Right lobe of liver (tissue), 6 donors: ENCODE results near the gene SURF4. TPM values are rescaled to one million over a fixed set of nuclear protein-coding genes. Genes with fewer than 3 reads are reported as not detected.

Source experiments
- ATAC-seq, 4 donors: fragments of 200-7000 bp; cut with Tn5 transposase; one replicate each; pipeline ENCODE4 v1.9.1; 2020; ENCODE audit warnings: mild to moderate bottlenecking in 4 of 4, moderate library complexity in 4 of 4
- DNase-seq, 3 donors: peaks; one replicate each; pipeline ENCODE4 v3.0.0-alpha.2; 2020
- H3K27ac ChIP-seq, 3 donors: fragments of 200-600 bp; one replicate each; pipeline ENCODE4 v1.8.0; 2022
- H3K27me3 ChIP-seq, 2 donors: fragments of 200-600 bp; one replicate each; pipeline ENCODE4 v1.8.0; 2022
- H3K36me3 ChIP-seq, 4 donors: fragments of 200-600 bp; sonication (generic) in 1 of 4; one replicate each; pipeline versions ENCODE4 v1.5.1 to v1.8.0; 2017 to 2022; ENCODE audit warnings: control low read depth in 1 of 4
- H3K4me1 ChIP-seq, 4 donors: fragments of 200-600 bp; sonication (generic) in 1 of 4; one replicate each; pipeline versions ENCODE4 v1.5.1 to v1.8.0; 2017 to 2022; ENCODE audit warnings: control low read depth in 1 of 4
- H3K4me3 ChIP-seq, 3 donors: fragments of 200-600 bp; one replicate each; pipeline ENCODE4 v1.8.0; 2022
- H3K9me3 ChIP-seq, 4 donors: fragments of 200-600 bp; sonication (generic) in 1 of 4; one replicate each; pipeline versions ENCODE4 v1.5.1 to v1.8.0; 2017 to 2022; ENCODE audit warnings: control low read depth in 1 of 4
- CTCF ChIP-seq, 4 donors: fragments of 200-600 bp in 3 of 4; fragments of 450-650 bp in 1 of 4; IDR thresholded peaks; one replicate each; pipeline versions ENCODE4 v1.5.1 to v1.8.0; 2016 to 2022; ENCODE audit warnings: antibody characterized with exemption in 4 of 4, mild to moderate bottlenecking in 2 of 4
- POLR2A ChIP-seq: fragments of 450-650 bp; IDR thresholded peaks from one replicate; pipeline ENCODE4 v1.6.1; 2017; ENCODE audit warnings: antibody characterized with exemption, mild to moderate bottlenecking
- WGBS: methylation state at CpG from one replicate; pipeline ENCODE4 v1.1.6; 2018; ENCODE audit warnings: low coverage, low lambda C conversion rate; ENCODE audit not compliant: insufficient coverage; ENCODE audit errors: missing lambda C conversion rate; 5-methylcytosine and 5-hydroxymethylcytosine counted together
- intact Hi-C, 2 donors: fragments of 100-400 bp; cut with DNase I; formaldehyde crosslinking; loops; one replicate each; pipeline versions ENCODE4 v1.11.2 to v1.14.1; 2022
- total RNA-seq, 6 experiments: library from RNA; depleted of rRNA in 2 of 6; stranded (reverse); fragments of >200 nt in 2 of 6; fragmentation: NEBNext Ultra II Directional in 3 of 6; extraction: Animal tissue kit (Norgen Biotek cat#: 25700) in 3 of 6; gene quantifications; one replicate each; pipeline versions ENCODE4 v1.1.0 to v1.2.4, GENCODE V29; 2016 to 2023
- donor health status: DM: no; HTN: yes; CAD: no.
- donor health status: DM: no; HTN: no; CAD: no.
- donor health status: DM: no; HTN: no; CAD: no.
- donor health status: DM: no; HTN: yes; CAD: no.
- donor health status: DM: no; HTN: yes; CAD: no.

SURF4 gene
- total RNA-seq, 6 experiments from 2014 or later, result 181 to 243 (median 213) TPM

GRCh38 chr9:133400292-133400691, 24.4 kb upstream of the SURF4 start:
- ATAC-seq, result no peak

GRCh38 chr9:133397895-133398294, 22.0 kb upstream of the SURF4 start:
- DNase-seq (no peak), ATAC-seq (no peak)
- no peaks in the 10 kb centered on the region for H3K27me3 ChIP-seq
- intact Hi-C loops, result loop anchor here in 1 of 2 donors (10.0 kb wide), 1 partner anchor 213 kb away; no protein-coding TSS in a partner anchor
- H3K4me1 ChIP-seq, result no peaks in the 10 kb centered on the region
- H3K9me3 ChIP-seq, result no peaks in the 10 kb centered on the region
- H3K4me3 ChIP-seq, result no peak overlapping the region
- TF ChIP-seq POLR2A, result no peak
- no peak for TF ChIP-seq CTCF (IDR thresholded peaks at IDR 0.05)
- no peak overlapping the region for H3K27ac ChIP-seq
- WGBS, result no CpG with 5 or more reads among the region's 9 CpGs
- no peaks in the 10 kb centered on the region for H3K36me3 ChIP-seq

More at GRCh38 chr9:133400292-133400691, 24.4 kb upstream of the SURF4 start:
- Histone ChIP-seq H3K4me3 (no peak overlapping the region), H3K27me3 (no peaks in the 10 kb centered on the region), H3K9me3 (no peaks in the 10 kb centered on the region), H3K36me3 (no peaks in the 10 kb centered on the region), H3K27ac (no peak overlapping the region), H3K4me1 (no peaks in the 10 kb centered on the region)
- intact Hi-C loops, result loop anchor here (5.0 to 10.0 kb wide), 3 partner anchors 45 to 213 kb away; partner anchors contain the start of genes SURF1 (in 1 of the 2) and SURF2 (in 1 of the 2)
- TF ChIP-seq CTCF (IDR thresholded peaks at IDR 0.05), result no peak
- no peak for TF ChIP-seq POLR2A
- no CpG with 5 or more reads among the region's 12 CpGs for WGBS
- DNase-seq, result no peak

GRCh38 chr9:133397370-133397769, 21.5 kb upstream of the SURF4 start:
- Histone ChIP-seq H3K27me3 (no peaks in the 10 kb centered on the region), H3K36me3 (no peaks in the 10 kb centered on the region), H3K27ac (no peak overlapping the region), H3K4me3 (no peak overlapping the region), H3K4me1 (no peaks in the 10 kb centered on the region), H3K9me3 (no peaks in the 10 kb centered on the region)
- no peak for TF ChIP-seq CTCF (IDR thresholded peaks at IDR 0.05)
- TF ChIP-seq POLR2A, result no peak
- intact Hi-C loops, result loop anchor here in 1 of 2 donors (10.0 kb wide), 1 partner anchor 213 kb away; no protein-coding TSS in a partner anchor
- 68% methylated on average over 6 of the region's 6 CpGs for WGBS
- ATAC-seq, result no peak
- no peak for DNase-seq

- ATAC-seq, result peak in 3 of 4 donors; percentile 24 to 52 (median 47)
- H3K4me3 ChIP-seq, result no peak overlapping the region
- WGBS, result 10% methylated on average over 2 of the region's 14 CpGs
- TF ChIP-seq POLR2A (no peak), CTCF (IDR thresholded peaks at IDR 0.05) (peak in 2 of 4 donors; percentile 19 to 20)
- intact Hi-C loops, result loop anchor here in 1 of 2 donors (10.0 kb wide), 1 partner anchor 212 kb away; no protein-coding TSS in a partner anchor
- H3K27ac ChIP-seq, result no peak overlapping the region
- no peaks in the 10 kb centered on the region for H3K4me1 ChIP-seq
- no peaks in the 10 kb centered on the region for H3K9me3 ChIP-seq
- DNase-seq, result no peak
- no peaks in the 10 kb centered on the region for H3K36me3 ChIP-seq
- no peaks in the 10 kb centered on the region for H3K27me3 ChIP-seq
These were observed 21.1 kb upstream of the SURF4 start for GRCh38 chr9:133396952-133397351.
